PFSK-1 (cell line): Measurements from ENCODE around the gene TIMM17A.

Experiments
- POLR2AphosphoS5 ChIP-seq: IDR thresholded peaks from 2 replicates; pipeline ENCODE4 v1.6.1; 2012; ENCODE audit warnings: low read depth, mild to moderate bottlenecking, control low read depth, low read length, moderate library complexity
- TAF1 ChIP-seq: IDR thresholded peaks from 2 replicates; pipeline ENCODE4 v1.6.1; 2012; ENCODE audit warnings: low read length, control low read depth, borderline replicate concordance; ENCODE audit not compliant: insufficient read depth

GRCh38 chr1:201966171-201966570 lies 10.9 kb downstream of the TIMM17A start:
- TF ChIP-seq TAF1 (no peak), POLR2AphosphoS5 (no peak)
